NCI-H128 (cell line): Measurements from ENCODE around the gene TGM1.

Source experiments
- DNase-seq: peaks from one replicate; lab custom pipeline; 2025; ENCODE audit not compliant: unreplicated experiment; lab: John Stamatoyannopoulos, UW

TGM1 gene

DNA sequence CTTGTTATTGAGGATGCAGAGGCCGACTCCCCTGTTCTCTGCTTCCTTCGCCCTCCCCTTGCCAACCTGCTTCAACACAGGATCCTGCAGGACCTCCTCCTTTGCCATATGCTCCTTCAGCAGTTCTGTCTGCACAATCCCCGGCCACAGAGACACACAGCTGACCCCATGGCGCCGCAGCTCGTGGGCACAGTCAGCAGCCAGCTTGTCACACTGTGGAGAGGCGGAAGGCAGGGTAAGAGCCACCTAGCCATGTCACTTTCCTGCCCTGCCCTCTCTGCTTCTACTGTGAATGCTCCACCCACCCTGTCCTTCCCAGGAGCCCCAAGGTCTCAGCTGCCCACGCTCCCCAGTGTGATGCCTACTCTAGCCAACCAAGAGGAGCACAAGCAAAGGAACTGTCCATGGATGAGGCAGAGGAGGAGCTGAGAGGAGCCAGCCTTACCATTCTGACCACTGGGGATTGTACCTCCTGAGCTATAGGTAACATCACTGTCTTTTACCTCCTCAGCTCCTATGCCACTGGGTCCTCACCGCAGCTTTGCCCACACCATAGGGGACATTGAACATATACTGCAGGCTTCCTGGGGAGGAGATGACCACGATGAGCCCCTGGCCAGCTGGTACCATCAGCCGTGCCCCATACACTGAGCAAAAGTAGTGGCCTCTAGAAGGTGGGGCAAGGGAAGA, 29.3 kb upstream of the TGM1 start:
- no peak for DNase-seq

DNA sequence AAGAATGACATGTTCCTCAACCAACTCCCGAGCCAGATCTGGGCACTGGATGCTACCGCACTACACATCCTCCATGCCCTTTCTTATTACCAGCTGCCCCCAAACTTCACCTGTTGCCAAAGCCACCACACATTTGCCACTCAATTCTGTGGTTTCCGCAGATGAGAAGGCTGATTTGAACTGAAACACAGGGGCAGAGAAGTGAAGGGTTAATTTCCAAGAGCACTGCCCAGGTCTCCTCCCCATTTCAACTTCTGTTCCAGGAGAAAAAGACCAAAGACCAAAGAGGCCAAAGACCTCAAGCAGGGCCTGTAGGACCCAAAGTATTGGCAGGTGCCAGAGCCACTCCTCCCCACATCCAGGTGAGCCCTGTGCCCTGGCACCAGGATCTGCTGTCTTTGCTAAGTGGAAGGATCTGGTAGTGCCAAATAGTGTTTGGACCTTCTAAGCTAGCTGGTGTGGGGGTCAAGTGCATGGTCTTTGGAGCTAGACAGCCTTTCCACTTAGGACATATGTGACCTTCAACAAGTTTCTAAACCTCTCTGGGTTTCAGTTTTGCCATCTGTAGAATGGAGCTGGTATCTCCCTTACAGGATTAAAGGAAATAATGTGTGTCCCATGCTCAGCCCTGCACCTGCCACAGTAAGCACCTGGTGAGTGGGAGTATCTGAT, 28.6 kb upstream of the TGM1 start:
- DNase-seq: no peak

DNA sequence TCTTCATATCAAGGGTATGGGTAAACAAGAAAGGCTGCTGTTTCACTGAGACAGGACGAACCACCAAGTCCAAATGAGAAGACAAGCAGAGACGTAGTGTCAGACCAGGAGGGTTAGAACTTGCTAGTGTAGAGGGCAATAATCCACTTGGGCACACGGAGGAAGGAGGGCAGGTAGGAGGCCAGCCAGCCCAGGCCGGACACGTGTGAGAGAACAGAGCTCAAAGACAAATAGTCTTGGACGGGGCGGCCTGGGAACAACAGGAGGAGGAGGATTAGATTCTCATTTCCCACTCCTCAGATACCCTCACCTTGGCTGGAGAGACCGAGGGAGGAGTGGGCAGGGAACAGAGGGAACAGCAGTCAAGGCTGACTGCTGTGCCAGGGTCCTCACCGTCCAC, 27.8 kb upstream of the TGM1 start:
- DNase-seq: no peak

DNA sequence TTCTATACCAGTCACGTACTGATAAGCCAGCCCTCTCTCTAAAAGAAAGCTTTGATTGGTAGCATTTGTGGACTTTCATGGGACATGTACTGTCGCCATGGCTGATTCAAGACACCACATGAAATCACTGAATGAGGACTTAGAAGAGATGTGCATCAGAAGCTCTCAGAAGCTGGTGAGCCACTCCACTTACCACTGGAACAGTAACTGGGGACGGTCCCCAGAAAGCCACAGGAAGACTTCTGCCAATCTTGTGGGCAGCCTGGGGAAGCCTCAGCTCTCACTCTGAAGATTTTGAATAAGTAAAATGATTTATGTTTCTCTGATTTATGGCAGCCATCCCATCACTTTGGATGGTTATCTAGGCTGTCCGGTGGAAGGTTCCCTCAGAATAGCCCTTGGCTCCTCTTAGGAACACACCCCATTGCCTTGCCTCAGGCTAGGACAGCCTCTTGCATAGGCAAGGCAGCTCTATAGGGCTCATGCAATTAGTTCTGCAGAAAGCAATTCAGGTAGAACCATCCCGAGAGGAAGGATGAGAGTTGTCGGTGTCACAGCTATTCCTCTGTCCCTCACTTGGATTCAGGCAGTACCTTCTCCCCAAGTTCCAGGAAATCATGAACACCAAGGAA, 26.8 kb upstream of the TGM1 start:
- no peak for DNase-seq

DNA sequence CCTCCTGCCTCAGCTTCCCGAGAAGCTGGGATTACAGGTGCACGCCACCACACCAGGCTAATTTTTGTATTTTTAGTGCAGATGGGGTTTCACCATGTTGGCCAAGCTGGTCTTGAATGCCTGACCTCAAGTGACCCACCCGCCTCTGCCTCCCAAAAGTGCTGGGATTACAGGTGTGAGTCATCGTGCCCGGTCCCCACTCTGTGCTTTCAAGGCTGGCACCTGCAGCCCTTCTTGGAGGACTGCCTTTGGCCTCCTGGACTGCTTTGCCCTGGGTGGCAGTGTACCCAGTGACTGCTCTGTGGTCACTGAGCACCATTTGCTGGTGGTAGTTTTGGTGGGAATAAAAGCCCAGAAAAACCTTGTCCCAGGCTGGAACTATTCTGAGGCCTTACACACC, 24.0 kb upstream of the TGM1 start:
- DNase-seq: no peak

DNA sequence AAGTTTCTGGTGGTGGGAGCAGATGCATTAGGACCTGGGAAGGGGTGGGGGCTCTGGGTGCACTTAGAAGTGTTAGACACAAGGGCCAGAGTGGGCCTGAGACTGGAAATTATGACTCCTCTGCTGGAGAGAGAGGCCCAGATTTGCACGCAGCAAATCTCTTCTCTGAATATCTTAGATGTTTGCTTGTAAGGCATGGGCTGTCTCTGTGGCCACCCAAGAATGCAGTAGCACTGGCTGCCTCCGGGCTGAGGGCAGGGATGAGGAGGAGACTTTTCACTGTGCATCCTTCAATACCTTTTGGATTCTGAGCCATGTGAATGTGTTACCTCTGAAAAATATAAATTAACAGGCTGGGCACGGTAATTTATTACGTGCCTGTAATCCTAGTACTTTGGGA, 22.4 kb upstream of the TGM1 start:
- no peak for DNase-seq

DNA sequence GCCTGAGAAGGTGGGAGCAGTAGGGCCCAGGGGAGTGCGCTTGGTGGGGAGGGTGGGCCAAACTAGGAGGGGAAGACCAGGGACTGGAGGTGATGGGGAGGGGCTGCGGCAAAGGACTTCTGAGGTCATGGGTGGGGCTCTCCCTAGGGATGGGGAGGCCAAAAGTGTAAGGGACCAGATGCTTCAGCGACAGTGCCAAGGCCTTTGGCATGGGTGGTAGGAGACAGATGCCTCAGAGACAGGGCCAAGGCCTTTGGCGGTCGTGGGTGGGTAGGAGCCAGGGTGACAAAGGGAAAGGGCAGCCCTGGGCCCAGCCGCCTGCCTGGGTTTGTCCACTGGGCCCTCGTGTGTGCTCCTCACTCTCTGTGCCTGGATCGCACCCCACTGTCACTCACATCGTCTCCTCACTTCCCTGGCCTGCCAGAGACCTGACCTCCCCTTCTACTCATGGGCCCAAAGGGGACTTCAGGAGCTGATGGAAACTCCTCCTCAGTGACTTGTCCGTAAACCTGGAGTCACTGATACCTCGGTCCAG, 21.6 kb upstream of the TGM1 start:
- no peak for DNase-seq

DNA sequence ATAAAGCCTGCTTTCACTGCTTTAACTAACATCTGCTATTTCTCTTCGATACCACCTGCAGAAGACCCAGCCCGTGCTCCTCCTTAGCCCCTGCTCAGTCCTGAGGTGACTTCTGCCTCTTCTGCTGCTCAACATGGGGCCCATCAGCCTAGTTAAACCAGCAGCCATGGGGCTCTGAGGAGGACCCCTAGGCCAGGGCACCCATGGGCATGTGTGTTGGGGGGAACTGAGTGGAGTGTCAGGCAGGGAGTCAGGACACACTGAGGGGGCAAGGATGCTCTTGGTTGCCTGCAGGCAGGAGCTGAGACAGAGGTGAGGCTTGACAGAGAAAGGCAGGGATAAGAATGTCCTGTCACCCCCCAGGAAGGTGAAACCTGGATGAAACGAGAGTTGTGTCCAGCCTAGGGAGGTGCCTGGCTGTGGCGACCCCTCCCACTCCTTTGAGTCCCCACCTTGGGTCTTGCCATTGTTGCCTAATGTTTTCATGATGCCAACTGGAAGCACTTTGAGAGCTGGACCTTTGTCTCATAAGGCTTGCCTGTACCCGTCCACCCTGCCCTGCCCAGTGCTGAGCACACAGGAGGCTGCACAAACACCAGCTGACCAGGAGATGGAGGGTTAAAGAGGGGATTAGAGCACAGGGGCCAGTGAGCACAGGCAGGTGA, 21.0 kb upstream of the TGM1 start:
- no peak for DNase-seq

DNA sequence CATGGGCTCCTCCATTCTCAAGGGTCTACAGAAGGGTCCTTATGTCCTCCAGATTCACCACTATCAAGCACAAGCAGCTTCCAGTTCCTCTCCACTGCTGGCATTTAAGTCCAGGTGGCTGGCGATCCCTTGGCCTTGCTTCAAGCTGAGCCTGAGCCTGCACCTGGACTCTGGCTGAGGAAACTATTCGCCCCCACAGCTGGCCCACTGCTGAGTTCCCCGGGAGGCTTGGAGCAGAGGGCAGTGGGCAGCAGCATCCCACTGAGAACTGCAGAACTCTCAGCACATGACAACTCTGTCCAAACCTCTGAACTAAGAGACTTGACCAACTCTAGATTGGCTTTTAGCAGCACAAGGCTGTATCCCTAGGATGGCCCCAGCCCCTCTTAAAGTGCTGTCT, 19.8 kb upstream of the TGM1 start:
- no peak for DNase-seq

DNA sequence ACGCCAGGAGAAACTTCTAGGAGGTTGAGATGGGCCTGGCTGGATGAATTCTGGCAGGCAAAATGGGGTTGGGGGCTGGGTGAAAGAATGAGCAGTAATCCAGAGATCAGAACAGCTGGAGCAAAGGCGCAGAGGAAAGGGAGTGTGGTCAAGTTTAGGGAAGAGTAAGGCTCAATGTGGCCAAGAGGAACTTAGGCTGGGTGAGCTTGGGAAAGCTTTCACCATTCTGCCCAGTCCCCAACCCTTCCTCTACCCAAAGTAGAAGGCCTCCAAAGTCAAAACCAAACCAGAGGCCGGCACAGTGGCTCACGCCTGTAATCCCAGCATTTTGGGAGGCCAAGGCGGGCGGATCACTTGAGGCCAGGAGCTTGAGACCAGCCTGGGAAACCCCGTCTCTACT, 18.7 kb upstream of the TGM1 start:
- no peak for DNase-seq

DNA sequence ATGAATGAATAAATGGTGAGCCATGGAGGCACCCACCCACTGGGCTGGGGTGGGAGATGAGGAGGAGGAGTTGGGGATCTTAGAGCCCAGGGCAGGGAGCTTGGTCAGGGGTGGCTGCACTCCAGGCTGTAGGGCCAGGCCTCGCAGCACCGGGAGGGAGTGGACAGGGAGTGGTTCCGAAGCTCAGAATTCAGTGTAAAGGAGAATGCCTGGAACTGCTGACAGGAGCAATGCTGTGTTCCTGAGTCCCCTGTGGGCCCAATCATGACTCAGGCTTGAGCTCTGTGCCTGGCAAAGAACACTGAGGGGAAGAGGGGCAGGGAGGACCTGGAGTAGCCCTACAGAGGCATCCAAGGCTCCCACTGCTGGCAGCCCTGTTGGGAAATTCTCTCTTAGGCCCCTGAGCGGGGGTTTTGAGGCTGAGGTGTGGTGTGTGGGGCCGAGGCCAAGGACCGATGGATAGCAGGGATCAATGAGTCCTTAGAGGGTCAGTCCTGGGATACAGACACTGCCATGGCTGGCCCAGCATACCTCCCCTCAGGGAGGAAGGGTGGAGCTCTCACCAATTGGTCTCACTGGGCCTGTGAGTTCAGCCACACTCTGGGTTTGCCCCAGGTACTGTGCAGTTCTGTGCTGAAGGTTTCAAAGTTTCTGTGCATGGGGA, 18.0 kb upstream of the TGM1 start:
- DNase-seq: no peak

DNA sequence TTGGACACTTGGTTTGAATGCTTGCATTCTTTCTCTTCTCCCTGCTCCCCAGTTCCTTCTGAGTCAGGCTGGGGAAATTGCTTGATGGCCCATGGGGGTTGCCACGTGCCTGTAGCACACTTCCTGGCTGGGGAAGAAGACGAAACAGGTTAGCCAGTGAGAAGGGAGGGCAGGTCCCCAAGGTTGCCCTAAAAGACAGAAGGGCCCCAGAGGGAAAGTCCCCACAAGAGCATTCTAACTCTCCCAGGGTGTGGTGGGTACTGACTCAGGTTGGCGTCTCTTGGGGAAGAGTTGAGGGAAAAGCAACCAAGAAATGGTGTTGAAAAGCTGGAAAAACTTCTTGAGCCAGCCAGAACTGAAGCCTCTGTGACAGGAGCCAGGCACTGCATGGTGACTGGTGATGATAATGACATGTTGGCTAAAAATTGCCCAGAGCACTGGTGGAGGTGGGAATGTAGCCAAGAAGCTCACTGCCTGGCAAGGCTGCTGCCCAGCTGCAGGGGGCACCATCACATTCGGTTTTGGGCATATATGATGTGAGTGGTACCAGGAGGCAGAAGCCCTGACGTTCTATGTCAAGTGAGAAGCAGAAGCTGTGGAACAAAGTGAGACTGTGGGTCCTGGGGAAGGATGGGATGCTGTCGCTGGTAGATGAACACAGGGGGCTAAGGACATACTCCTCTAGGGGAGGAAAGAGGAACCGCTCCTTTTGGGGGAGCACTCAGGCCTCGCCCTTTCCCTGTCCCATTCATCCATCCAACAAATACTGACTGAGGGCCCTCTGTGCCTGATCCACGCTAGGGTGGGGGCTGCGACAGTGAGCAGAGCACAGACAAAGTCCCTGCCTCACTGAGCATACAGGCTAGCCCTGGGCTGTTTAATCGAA, 16.6 kb upstream of the TGM1 start:
- no peak for DNase-seq

DNA sequence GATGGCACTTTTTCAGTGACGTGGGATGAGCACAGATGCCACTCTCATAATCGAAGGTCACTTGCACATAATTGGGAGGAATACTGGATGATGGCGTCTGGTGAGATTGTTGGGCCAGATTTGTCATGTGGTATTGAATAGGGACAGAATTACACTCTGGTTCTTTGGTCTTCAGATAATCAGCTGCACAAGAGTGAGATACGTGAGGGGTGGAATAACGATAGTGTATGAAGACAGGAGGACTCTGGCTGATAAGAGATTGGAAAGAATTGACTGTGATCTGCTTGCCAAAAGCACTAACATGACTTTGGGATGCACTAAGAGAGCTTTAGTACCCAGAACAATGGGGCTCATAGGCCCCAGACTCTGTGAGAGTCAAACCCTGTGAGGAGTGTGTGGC, 15.4 kb upstream of the TGM1 start:
- no peak for DNase-seq

DNA sequence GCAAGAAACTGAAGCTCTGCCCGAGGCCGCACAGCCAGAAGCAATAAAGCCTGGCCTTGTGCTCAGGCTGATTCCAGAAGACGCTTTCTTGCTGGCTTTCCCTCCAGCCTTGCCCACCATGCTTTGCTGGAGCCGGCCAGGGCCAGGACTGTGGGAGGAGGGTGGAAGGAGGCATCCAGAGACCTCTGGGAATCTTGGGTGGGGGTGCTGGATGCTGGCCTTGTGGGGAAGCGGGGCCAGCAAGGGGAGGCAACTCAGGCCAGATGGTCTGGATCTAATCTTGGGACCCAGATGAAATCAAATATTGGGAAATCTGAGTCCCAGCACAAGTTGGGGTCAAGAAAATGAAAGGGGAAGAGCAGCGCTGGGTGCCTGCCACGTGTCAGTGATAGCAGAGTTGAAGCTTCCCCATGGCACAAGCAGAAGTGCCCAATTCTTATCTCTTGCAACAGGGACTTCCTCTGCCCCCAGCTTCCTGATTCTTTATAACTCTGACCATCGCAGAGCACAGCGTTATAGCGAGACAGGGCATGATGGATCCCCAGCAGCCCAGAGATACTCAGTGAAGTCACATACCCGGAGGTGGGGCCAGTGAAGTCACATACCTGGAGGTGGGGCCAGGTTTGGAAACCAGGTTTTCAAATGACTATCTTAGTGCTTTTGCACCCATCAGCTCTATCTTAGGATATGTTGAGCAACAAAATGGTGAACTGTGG, 14.8 kb upstream of the TGM1 start:
- DNase-seq: no peak

DNA sequence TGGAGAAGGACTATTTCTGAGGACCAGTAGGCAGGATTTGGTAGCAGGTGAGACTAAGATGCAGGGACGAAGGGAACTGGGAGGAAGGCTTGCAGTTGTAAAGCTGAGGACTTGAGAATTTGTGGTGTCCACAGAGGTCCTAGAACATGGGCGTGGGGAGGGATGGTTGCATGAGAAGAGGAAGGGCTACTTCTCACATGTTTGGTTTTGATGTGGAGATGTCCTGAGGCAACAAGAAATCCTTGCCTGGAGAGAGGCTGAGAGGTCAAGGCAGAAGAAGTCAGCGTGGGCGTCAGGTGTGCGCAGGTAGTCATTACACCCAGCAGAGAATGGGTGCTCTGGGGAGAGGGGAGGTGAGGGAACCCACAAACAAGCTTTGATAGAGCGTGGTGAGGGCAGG, 14.1 kb upstream of the TGM1 start:
- no peak for DNase-seq

DNA sequence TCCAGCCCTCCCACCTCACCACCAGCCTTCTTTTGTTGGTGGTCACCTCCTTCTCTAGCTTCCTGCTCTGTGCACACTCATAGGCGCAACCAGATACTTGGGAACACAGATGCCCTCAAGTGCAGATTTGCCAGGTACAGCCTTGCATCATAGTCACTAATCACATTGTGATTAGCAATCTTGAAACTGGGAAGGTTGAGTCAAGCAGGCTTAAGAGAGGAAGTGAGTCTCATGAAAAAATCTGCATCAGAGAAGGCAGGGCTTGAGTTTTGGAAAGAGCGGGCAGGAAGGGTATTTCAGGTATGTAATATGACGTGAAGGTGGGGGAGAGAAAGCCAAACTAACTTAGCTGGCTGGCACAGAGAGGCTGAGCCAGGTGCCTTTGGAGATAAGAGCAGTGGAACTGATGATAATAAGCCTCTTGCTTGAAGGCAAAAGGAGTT, 11.1 kb upstream of the TGM1 start:
- DNase-seq: no peak

DNA sequence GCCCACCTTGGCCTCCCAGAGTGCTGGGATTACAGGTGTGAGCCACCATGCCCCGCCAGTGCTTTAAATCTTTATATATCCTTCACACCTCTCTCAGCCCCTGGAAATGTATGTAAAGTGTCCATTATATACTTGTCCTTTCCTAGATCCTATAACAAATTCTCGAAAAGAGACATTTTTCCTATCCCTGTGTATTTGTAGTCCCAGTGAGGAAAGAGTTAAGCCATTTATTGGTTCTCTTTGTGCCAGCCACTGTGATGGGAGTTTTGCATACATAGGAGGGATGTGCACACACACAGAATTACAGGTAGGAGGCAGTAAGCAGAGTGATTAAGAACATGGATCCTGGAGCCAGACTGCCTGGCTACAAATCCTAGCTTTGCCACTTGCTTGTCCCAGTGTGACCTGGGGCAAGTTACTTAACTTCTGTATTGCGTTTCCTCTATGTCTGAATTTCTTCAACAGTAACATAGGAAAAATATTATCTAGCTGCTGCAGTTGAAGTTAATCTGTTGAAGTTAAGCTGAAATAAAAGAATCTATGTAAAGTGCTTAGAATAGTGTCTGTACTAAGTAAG, 10.5 kb upstream of the TGM1 start:
- no peak for DNase-seq

DNA sequence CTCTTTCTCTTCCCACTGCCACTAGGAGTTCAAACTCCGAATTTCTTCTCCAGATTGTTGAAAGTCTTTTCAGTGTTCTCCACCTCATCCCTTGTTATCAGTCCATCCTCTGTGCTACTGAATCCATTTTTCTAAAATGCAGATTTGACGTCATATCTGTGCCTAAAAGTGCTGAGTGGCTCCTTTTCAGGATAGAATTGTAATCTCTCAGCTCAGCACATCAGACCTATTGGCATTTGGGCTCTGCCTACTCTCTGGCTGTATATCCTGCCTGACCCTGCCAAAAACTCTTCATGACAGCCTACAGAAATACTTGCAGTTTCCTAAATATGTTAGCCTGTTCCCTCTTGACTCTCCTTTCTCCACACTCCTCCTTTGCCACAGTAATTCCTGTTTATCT, 9.5 kb upstream of the TGM1 start:
- DNase-seq: no peak

DNA sequence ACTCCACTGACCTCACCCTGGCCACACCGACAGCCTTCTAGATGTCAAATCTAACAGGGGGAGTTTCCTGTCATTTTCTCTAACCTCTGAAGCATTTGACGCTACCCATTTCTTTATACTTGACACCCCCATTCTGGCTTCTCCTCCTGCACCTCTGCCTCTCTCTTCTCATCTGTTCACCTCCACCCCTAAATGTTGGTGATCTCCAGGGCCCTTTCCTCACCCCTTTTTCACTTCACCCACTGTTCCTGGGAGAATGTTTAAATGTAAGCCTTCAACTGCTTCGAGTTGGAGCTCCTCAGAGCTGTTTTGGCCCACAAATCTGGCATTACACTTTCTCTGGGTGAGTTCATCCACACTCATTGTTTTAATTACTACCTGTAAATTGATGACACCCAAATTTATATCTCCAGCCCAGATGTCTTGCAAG, 8.9 kb upstream of the TGM1 start:
- no peak for DNase-seq
